SK-N-SH treated with all-trans-retinoic acid at 6 μM for 48 hours (cell line): ENCODE measurements around the gene PBX3.

ENCODE experiments used
- CSRNP3 ChIP-seq: fragments of 250-450 bp; sonication (Bioruptor Pico); IDR thresholded peaks from 2 replicates; pipeline ENCODE4 v1.5.1; 2021; ENCODE audit warnings: mild to moderate bottlenecking, moderate library complexity
- ESRRG ChIP-seq: fragments of 250-450 bp; sonication (Bioruptor Pico); IDR thresholded peaks from 2 replicates; pipeline ENCODE4 v1.6.1; 2021; ENCODE audit warnings: mild to moderate bottlenecking
- GLIS3 ChIP-seq: fragments of 250-450 bp; sonication (Bioruptor Pico); IDR thresholded peaks from 2 replicates; pipeline ENCODE4 v1.5.0; 2020; ENCODE audit warnings: mild to moderate bottlenecking, moderate library complexity
- PATZ1 ChIP-seq: fragments of 250-450 bp; sonication (Bioruptor Pico); IDR thresholded peaks from 2 replicates; pipeline ENCODE4 v1.8.0; 2020; ENCODE audit warnings: mild to moderate bottlenecking, moderate library complexity, borderline replicate concordance
- POU6F1 ChIP-seq: fragments of 250-450 bp; sonication (Bioruptor Pico); IDR thresholded peaks from 2 replicates; pipeline ENCODE4 v1.8.0; 2021; ENCODE audit warnings: low read depth, mild to moderate bottlenecking, moderate library complexity, borderline replicate concordance
- ZFP30 ChIP-seq: fragments of 450-650 bp; formaldehyde crosslinking; IDR thresholded peaks from 2 replicates; pipeline ENCODE4 v1.5.0; 2022; ENCODE audit warnings: mild to moderate bottlenecking, moderate library complexity

- TF ChIP-seq ESRRG (CRISPR knock-in tag): no peak
- TF ChIP-seq ZFP30 (CRISPR knock-in tag): no peak
- no peak for TF ChIP-seq POU6F1
- no peak for TF ChIP-seq GLIS3 (CRISPR knock-in tag)
- no peak for TF ChIP-seq CSRNP3 (CRISPR knock-in tag)
- TF ChIP-seq PATZ1: no peak
These were observed 201.9 kb downstream of the PBX3 start for GRCh38 chr9:125948887-125949596.
